ENCODE results near the gene PEX14. TPM values are rescaled to one million over a fixed set of nuclear protein-coding genes. Genes with fewer than 3 reads are reported as not detected.

Gene PEX14
- total and polyA plus RNA-seq, 2 experiments from 2014 or later: 17.6 to 19.6 TPM

GRCh38 chr1:10510520-10511493 is 36.1 kb downstream of the PEX14 start:
- no peak for DNase-seq (ENCODE audit: low spot score)
- no peak for ATAC-seq
- H3K36me3 Mint-ChIP-seq (ENCODE audit: low read depth): no peaks in the 10 kb centered on the region
- H2AFZ ChIP-seq: no peak overlapping the region
- H3F3A ChIP-seq (replicated peaks; ENCODE audit: low read depth): no peaks in the 10 kb centered on the region; the same call in 1 of the 2 replicates
- H3K27me3 Mint-ChIP-seq (ENCODE audit: insufficient read depth, low read depth, poor library complexity): peaks cover 7% of the 10 kb centered on the region
- H3K27ac ChIP-seq (ENCODE audit: low read depth): no peak overlapping the region
- H3K4me1 ChIP-seq (ENCODE audit: insufficient read depth): peaks cover 45% of the 10 kb centered on the region
- H3K4me3 Mint-ChIP-seq: no peak overlapping the region
- TF ChIP-seq CREB1 (CRISPR knock-in tag; IDR thresholded peaks at IDR 0.05; ENCODE audit: low read depth) (no peak), NANOG (IDR thresholded peaks at IDR 0.05; ENCODE audit: borderline replicate concordance) (no peak)
- peaks cover 9% of the 10 kb centered on the region for H4K20me1 ChIP-seq (replicated peaks; ENCODE audit: insufficient read depth)
- peaks cover 69% of the 10 kb centered on the region for H3K79me2 ChIP-seq (replicated peaks; ENCODE audit: insufficient read depth)
- H3K27me3 ChIP-seq (ENCODE audit: insufficient read depth): no peaks in the 10 kb centered on the region
- H3K4me1 Mint-ChIP-seq: peaks cover 55% of the 10 kb centered on the region
- no peaks in the 10 kb centered on the region for H3K9me3 Mint-ChIP-seq
- H3K27ac Mint-ChIP-seq: no peak overlapping the region
- H3K36me3 ChIP-seq (ENCODE audit: insufficient read depth): no peaks in the 10 kb centered on the region
- no peaks in the 10 kb centered on the region for H3K9me2 ChIP-seq (ENCODE audit: insufficient read depth)
- H3K4me3 ChIP-seq: no peak overlapping the region
- no peak overlapping the region for H3K4me2 ChIP-seq

GRCh38 chr1:10511494-10511885 is 36.7 kb downstream of the PEX14 start:
- Histone ChIP-seq H3K27ac (ENCODE audit: low read depth) (no peak overlapping the region), H3K79me2 (replicated peaks; ENCODE audit: insufficient read depth) (peaks cover 74% of the 10 kb centered on the region), H3K36me3 (ENCODE audit: insufficient read depth) (no peaks in the 10 kb centered on the region), H3K4me1 (ENCODE audit: insufficient read depth) (peaks cover 46% of the 10 kb centered on the region), H3K27me3 (ENCODE audit: insufficient read depth) (no peaks in the 10 kb centered on the region), H2AFZ (no peak overlapping the region), H3F3A (replicated peaks; ENCODE audit: low read depth) (no peaks in the 10 kb centered on the region; the same call in 1 of the 2 replicates), H3K4me2 (no peak overlapping the region), H3K4me3 (no peak overlapping the region), H4K20me1 (replicated peaks; ENCODE audit: insufficient read depth) (peaks cover 15% of the 10 kb centered on the region), H3K9me2 (ENCODE audit: insufficient read depth) (no peaks in the 10 kb centered on the region)
- no peak overlapping the region for H3K4me3 Mint-ChIP-seq
- no peaks in the 10 kb centered on the region for H3K9me3 Mint-ChIP-seq
- H3K4me1 Mint-ChIP-seq: peaks cover 60% of the 10 kb centered on the region
- DNase-seq (ENCODE audit: low spot score) (no peak), ATAC-seq (no peak)
- no peak overlapping the region; the same call in 1 of the 2 replicates for H3K27ac Mint-ChIP-seq
- H3K27me3 Mint-ChIP-seq (ENCODE audit: insufficient read depth, low read depth, poor library complexity): peaks cover 7% of the 10 kb centered on the region
- no peaks in the 10 kb centered on the region for H3K36me3 Mint-ChIP-seq (ENCODE audit: low read depth)
- TF ChIP-seq ZNF114 (CRISPR knock-in tag; IDR thresholded peaks at IDR 0.05): no peak
- no peak for TF ChIP-seq ZNF331 (CRISPR knock-in tag; IDR thresholded peaks at IDR 0.05; ENCODE audit: low read depth)
- no peak for TF ChIP-seq CREB1 (CRISPR knock-in tag; IDR thresholded peaks at IDR 0.05; ENCODE audit: low read depth)
- TF ChIP-seq EZH2phosphoT487 (IDR thresholded peaks at IDR 0.05; ENCODE audit: unreplicated experiment): no peak
- no peak for TF ChIP-seq JUNB (IDR thresholded peaks at IDR 0.05; ENCODE audit: unreplicated experiment)
- TF ChIP-seq STAT1 (IDR thresholded peaks at IDR 0.05; ENCODE audit: unreplicated experiment): no peak
- no peak for TF ChIP-seq POLR2AphosphoS5 (IDR thresholded peaks at IDR 0.05; ENCODE audit: low read depth)
- no peak for TF ChIP-seq ZNF462 (CRISPR knock-in tag; IDR thresholded peaks at IDR 0.05)
- no peak for TF ChIP-seq REST (IDR thresholded peaks at IDR 0.05; ENCODE audit: unreplicated experiment)
- no peak for TF ChIP-seq EZH2 (IDR thresholded peaks at IDR 0.05; ENCODE audit: low read depth, unreplicated experiment)

All from GM23338 (cell line).